ENCODE results near the gene LYRM4. TPM values are rescaled to one million over a fixed set of nuclear protein-coding genes. Genes with fewer than 3 reads are reported as not detected.
"Not testable (repeated sequence)": the region's sequence is repeated elsewhere in the genome, so short reads cannot be mapped to it uniquely, and the experiment has no call there.

The LYRM4 gene
- total RNA-seq, 2 donors from 2014 or later, result 28.4 to 38.3 TPM

DNA sequence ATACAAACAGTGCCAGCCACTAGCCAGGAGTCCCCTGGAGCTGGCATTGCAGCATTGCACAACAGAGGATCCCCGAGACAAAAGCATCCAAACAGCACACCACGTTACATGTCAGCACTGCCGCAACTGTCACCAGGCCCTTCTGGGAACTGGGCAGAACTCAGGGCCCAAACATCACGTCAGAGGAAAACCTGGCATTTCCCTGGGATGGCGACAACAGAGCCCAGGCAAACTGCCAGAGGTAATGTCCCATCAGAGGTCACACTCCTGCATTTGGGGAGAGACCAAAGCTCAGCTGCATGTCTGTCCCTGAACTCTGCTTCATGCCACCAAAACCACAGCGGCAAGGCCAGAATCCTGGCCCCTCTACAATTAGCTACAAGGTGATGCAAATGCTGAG is 139.3 kb downstream of the LYRM4 start:
- peaks cover 0 to 2% of the 10 kb centered on the region in 2 donors for H3K36me3 Mint-ChIP-seq (ENCODE audit: insufficient read depth in 2 of 2)

GRCh38 chr6:5120543-5120942 is 140.2 kb downstream of the LYRM4 start:
- not testable (repeated sequence) for H3K4me3 Mint-ChIP-seq; DNase-seq; H3K27ac Mint-ChIP-seq; ATAC-seq (replicated peaks in 1 of 2); H3K36me3 Mint-ChIP-seq (ENCODE audit: insufficient read depth in 2 of 2); H3K27me3 Mint-ChIP-seq (ENCODE audit: low read depth); H3K4me1 Mint-ChIP-seq (ENCODE audit: low read depth); H3K9me3 Mint-ChIP-seq

More for the DNA sequence above, 139.3 kb downstream of the LYRM4 start:
- H3K4me3 Mint-ChIP-seq, result no peak overlapping the region
- H3K9me3 Mint-ChIP-seq, result peaks cover 0 to 2% of the 10 kb centered on the region in 2 donors
- ATAC-seq (replicated peaks in 1 of 2) (no peak), DNase-seq (no peak)
- H3K27me3 Mint-ChIP-seq (ENCODE audit: low read depth), result no peaks in the 10 kb centered on the region
- H3K27ac Mint-ChIP-seq, result no peak overlapping the region
- no peaks in the 10 kb centered on the region for H3K4me1 Mint-ChIP-seq (ENCODE audit: low read depth)

- peaks cover 0 to 2% of the 10 kb centered on the region in 2 donors for H3K36me3 Mint-ChIP-seq (ENCODE audit: insufficient read depth in 2 of 2)
- H3K27ac Mint-ChIP-seq, result no peak overlapping the region
- DNase-seq, result no peak
- H3K4me3 Mint-ChIP-seq, result no peak overlapping the region
- no peaks in the 10 kb centered on the region for H3K27me3 Mint-ChIP-seq (ENCODE audit: low read depth)
- no peaks in the 10 kb centered on the region for H3K4me1 Mint-ChIP-seq (ENCODE audit: low read depth)
- H3K9me3 Mint-ChIP-seq, result peaks cover 0 to 2% of the 10 kb centered on the region in 2 donors
- no peak for ATAC-seq (replicated peaks in 1 of 2)
These were observed 140.7 kb downstream of the LYRM4 start for GRCh38 chr6:5120011-5120410.

- no peak overlapping the region for H3K27ac Mint-ChIP-seq
- ATAC-seq (replicated peaks in 1 of 2) (no peak), DNase-seq (no peak)
- H3K36me3 Mint-ChIP-seq (ENCODE audit: insufficient read depth in 2 of 2), result peaks cover 0 to 2% of the 10 kb centered on the region in 2 donors
- H3K4me1 Mint-ChIP-seq (ENCODE audit: low read depth), result no peaks in the 10 kb centered on the region
- H3K4me3 Mint-ChIP-seq, result no peak overlapping the region
- H3K27me3 Mint-ChIP-seq (ENCODE audit: low read depth), result no peaks in the 10 kb centered on the region
- peaks cover 0 to 2% of the 10 kb centered on the region in 2 donors for H3K9me3 Mint-ChIP-seq
These were observed 141.4 kb downstream of the LYRM4 start for GRCh38 chr6:5119090-5119951.

- no peaks in the 10 kb centered on the region for H3K4me1 Mint-ChIP-seq (ENCODE audit: low read depth)
- no peak overlapping the region for H3K4me3 Mint-ChIP-seq
- H3K27me3 Mint-ChIP-seq (ENCODE audit: low read depth), result no peaks in the 10 kb centered on the region
- peaks cover 0 to 2% of the 10 kb centered on the region in 2 donors for H3K9me3 Mint-ChIP-seq
- H3K36me3 Mint-ChIP-seq (ENCODE audit: insufficient read depth in 2 of 2), result peaks cover 0 to 2% of the 10 kb centered on the region in 2 donors
- no peak overlapping the region for H3K27ac Mint-ChIP-seq
- ATAC-seq (replicated peaks in 1 of 2) (no peak), DNase-seq (no peak)
These were observed 144.3 kb downstream of the LYRM4 start for GRCh38 chr6:5116243-5116991.

DNA sequence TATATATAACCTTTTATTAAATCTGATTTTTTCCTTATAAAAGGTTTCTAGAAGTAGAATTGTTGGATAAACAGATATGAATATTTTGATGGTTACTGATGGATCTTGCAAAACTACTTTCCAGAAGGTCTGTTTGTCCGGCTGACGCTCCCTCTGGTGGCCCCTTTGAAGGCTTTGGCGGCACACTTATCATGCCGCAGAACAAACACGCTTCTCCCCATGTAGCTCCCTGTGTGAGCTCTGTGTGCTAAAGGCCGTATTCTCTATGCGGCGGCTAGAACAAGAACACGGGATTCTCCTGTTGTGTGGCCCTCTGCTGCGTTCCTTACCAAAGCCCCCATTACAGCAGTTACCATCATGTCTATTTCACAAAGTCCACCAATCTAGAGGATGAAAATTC is 145.6 kb downstream of the LYRM4 start:
- Mint-ChIP-seq H3K27me3 (ENCODE audit: low read depth) (no peaks in the 10 kb centered on the region), H3K27ac (no peak overlapping the region), H3K4me3 (no peak overlapping the region), H3K9me3 (no peaks in the 10 kb centered on the region), H3K4me1 (ENCODE audit: low read depth) (no peaks in the 10 kb centered on the region), H3K36me3 (ENCODE audit: insufficient read depth in 2 of 2) (peaks cover 0 to under 1% of the 10 kb centered on the region in 2 donors)
- DNase-seq (no peak), ATAC-seq (replicated peaks in 1 of 2) (no peak)

DNA sequence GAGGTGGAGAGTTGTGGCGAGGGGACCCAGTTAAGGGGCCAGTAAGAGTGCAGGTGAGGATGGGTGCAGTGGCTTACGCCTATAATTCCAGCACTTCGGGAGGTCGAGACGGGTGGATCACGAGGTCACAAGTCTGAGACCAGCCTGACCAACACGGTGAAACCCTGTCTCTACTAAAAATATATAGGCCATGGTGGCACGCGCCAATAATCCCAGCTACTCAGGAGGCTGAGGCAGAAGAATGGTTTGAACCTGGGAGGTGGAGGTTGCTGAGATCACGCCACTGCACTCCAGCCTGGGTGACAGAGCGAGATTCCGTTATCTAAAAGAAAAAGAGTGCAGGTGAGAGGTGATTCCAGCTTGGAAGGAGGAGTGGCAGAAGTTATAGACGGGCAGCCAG is 147.7 kb downstream of the LYRM4 start:
- Mint-ChIP-seq H3K27ac (no peak overlapping the region), H3K9me3 (no peaks in the 10 kb centered on the region), H3K27me3 (ENCODE audit: low read depth) (no peaks in the 10 kb centered on the region), H3K4me1 (ENCODE audit: low read depth) (no peaks in the 10 kb centered on the region), H3K4me3 (no peak overlapping the region), H3K36me3 (ENCODE audit: insufficient read depth in 2 of 2) (no peaks in the 10 kb centered on the region)
- DNase-seq (no peak), ATAC-seq (replicated peaks in 1 of 2) (no peak)

DNA sequence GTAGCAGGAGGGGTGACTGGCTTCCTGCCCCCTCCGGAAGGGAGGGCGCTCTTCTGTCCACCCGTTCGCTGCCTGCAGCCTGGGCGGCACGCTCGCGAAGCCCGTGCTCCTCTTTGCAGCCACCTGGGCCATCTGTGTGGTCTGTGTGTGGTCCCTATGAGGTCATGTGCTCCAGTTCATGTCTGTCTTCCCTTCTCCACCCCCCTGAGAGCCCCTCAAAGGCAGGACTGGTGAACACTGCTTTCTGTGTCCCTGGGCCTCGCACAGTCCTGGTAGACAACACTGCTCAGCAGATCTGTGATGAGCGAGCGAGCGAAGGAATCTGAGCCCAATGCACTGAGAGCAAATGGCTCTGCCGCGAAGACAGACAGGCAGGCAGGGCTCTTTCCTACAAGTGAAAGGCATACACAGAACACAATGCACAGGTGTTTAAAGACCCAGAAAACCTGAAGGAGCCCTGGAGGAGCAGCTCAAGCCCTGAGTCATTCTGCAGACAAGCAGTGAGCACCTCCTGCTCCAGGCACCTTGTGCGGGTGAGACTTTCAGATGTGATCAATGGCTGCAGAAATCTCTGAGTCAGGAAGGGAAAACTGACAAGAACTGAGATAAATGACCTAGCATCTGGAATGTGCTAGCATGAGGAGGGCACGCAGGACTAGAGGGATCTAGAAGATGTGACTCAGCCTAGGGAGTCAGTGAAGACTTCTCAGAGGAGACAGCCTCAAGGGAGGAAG is 148.5 kb downstream of the LYRM4 start:
- no peak overlapping the region for H3K4me3 Mint-ChIP-seq
- DNase-seq (no peak), ATAC-seq (replicated peaks in 1 of 2) (no peak)
- no peaks in the 10 kb centered on the region for H3K27me3 Mint-ChIP-seq (ENCODE audit: low read depth)
- no peaks in the 10 kb centered on the region for H3K4me1 Mint-ChIP-seq (ENCODE audit: low read depth)
- H3K27ac Mint-ChIP-seq, result no peak overlapping the region
- H3K9me3 Mint-ChIP-seq, result no peaks in the 10 kb centered on the region
- H3K36me3 Mint-ChIP-seq (ENCODE audit: insufficient read depth in 2 of 2), result no peaks in the 10 kb centered on the region

DNA sequence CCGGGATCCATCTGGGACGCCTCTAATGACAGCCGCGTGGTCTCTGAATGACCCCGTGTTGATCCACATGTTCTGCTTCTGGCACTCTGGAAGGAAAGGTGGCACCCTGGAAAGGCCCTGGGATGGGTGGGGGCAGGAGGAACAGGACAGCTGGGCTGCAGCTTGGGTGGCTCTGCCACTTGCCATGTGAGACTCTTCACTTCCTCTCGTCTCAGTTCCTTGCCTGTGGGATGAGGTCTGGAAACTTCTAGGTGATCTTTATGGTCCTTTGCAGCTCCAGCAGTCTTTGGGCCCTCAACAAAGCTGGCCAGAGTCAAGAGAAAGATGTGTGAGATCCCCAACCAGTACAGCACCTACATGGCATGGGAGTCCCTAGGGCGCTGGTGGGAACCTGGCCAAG is 149.1 kb downstream of the LYRM4 start:
- H3K27ac Mint-ChIP-seq, result no peak overlapping the region
- DNase-seq (no peak), ATAC-seq (replicated peaks in 1 of 2) (no peak)
- H3K36me3 Mint-ChIP-seq (ENCODE audit: insufficient read depth in 2 of 2), result no peaks in the 10 kb centered on the region
- H3K4me1 Mint-ChIP-seq (ENCODE audit: low read depth), result no peaks in the 10 kb centered on the region
- H3K27me3 Mint-ChIP-seq (ENCODE audit: low read depth), result no peaks in the 10 kb centered on the region
- no peaks in the 10 kb centered on the region for H3K9me3 Mint-ChIP-seq
- H3K4me3 Mint-ChIP-seq, result no peak overlapping the region

GRCh38 chr6:5110246-5110645 is 150.5 kb downstream of the LYRM4 start:
- Mint-ChIP-seq H3K36me3 (ENCODE audit: insufficient read depth in 2 of 2) (no peaks in the 10 kb centered on the region), H3K9me3 (no peaks in the 10 kb centered on the region), H3K27ac (no peak overlapping the region), H3K4me3 (no peak overlapping the region), H3K27me3 (ENCODE audit: low read depth) (no peaks in the 10 kb centered on the region), H3K4me1 (ENCODE audit: low read depth) (no peaks in the 10 kb centered on the region)
- ATAC-seq (replicated peaks in 1 of 2), result no peak
- DNase-seq, result no peak

DNA sequence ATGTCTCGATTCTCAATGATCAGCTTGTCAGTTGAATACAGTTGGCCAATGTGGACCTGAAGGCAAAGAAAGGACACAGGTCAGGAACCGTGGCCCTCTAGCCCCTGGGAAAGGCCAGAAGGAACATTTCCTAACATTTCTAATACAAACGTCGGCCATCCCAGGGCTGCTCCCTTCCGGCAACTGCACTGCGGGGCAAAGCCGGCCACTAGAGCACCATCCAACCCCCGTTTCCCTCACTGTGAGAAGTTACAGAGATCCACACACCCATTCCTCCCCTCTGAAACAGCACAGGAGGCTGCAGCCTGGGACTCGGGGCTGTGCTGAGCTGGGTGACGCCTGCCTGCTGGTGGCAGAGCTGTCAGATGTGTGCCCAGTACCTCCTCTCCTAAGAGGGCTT is 151.3 kb downstream of the LYRM4 start:
- H3K4me3 Mint-ChIP-seq, result no peak overlapping the region
- no peaks in the 10 kb centered on the region for H3K36me3 Mint-ChIP-seq (ENCODE audit: insufficient read depth in 2 of 2)
- ATAC-seq (replicated peaks in 1 of 2), result no peak

DNA sequence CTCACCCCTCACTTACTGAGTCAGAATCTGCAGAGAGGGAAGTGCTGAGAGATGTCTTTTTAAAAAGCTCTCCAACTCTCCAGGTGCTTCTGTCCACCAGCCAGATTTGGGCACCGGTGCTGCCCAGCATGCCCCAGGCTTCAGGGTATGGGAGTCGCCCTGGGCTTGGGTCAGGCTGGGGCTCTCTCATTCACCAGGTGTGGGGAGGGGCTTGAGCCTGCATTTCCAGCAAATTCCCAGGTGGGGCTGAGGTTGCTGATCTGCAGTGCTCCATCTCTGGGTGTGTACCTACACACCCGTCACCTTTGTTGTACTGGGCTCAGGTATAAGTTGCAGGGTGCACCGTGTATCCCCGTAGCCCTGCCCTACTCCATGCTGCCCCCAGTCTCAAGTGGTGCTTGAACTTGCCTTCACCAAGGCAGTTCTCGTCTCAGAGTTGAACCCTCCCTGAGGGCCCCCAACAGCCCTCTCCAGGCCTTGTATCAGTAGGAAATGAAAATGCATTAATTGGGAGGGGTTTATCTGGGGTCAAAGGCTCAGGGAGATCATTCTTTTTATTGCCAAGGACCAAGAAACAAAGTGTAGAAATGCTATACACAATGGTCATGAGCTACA is 152.1 kb downstream of the LYRM4 start:
- Mint-ChIP-seq H3K9me3 (no peaks in the 10 kb centered on the region), H3K36me3 (ENCODE audit: insufficient read depth in 2 of 2) (no peaks in the 10 kb centered on the region), H3K27me3 (ENCODE audit: low read depth) (no peaks in the 10 kb centered on the region), H3K27ac (no peak overlapping the region), H3K4me1 (ENCODE audit: low read depth) (no peaks in the 10 kb centered on the region), H3K4me3 (no peak overlapping the region)
- ATAC-seq (replicated peaks in 1 of 2) (no peak), DNase-seq (no peak)

More for the DNA sequence above, 151.3 kb downstream of the LYRM4 start:
- Mint-ChIP-seq H3K4me1 (ENCODE audit: low read depth) (no peaks in the 10 kb centered on the region), H3K27ac (no peak overlapping the region), H3K9me3 (no peaks in the 10 kb centered on the region), H3K27me3 (ENCODE audit: low read depth) (no peaks in the 10 kb centered on the region)
- no peak for DNase-seq

- H3K4me3 Mint-ChIP-seq, result no peak overlapping the region
- ATAC-seq (replicated peaks in 1 of 2) (no peak), DNase-seq (no peak)
- no peaks in the 10 kb centered on the region for H3K4me1 Mint-ChIP-seq (ENCODE audit: low read depth)
- no peaks in the 10 kb centered on the region for H3K9me3 Mint-ChIP-seq
- no peak overlapping the region for H3K27ac Mint-ChIP-seq
- no peaks in the 10 kb centered on the region for H3K27me3 Mint-ChIP-seq (ENCODE audit: low read depth)
- H3K36me3 Mint-ChIP-seq (ENCODE audit: insufficient read depth in 2 of 2), result no peaks in the 10 kb centered on the region
These were observed 152.7 kb downstream of the LYRM4 start for GRCh38 chr6:5108068-5108467.

All from activated T-cell treated with anti-CD3 and anti-CD28 coated beads, Interleukin-2, amount 50 U/mL, for 72 hours (primary cell).